Measurements from ENCODE around the gene LITAF.
"Not testable (repeated sequence)": the region's sequence is repeated elsewhere in the genome, so short reads cannot be mapped to it uniquely, and the experiment has no call there.

Gene LITAF

GRCh38 chr16:11521055-11521454, 65.7 kb downstream of the LITAF start:
- DNase-seq: no peak

GRCh38 chr16:11520442-11520841, 66.3 kb downstream of the LITAF start:
- no peak overlapping the region for H3K4me3 ChIP-seq (ENCODE audit: low read depth, low read length)
- no peak for TF ChIP-seq CTCF (IDR thresholded peaks at IDR 0.05; ENCODE audit: low read depth, low read length, missing control alignments)
- H3K36me3 ChIP-seq (replicated peaks): no peaks in the 10 kb centered on the region
- no peak overlapping the region for H3K27ac ChIP-seq
- H3K27me3 ChIP-seq (replicated peaks): no peaks in the 10 kb centered on the region
- in situ Hi-C loops (cut with HindIII; ENCODE audit: low pct_ligation_motif_present, low sequenced_read_pairs): no loop called here
- DNase-seq: no peak

More at GRCh38 chr16:11521055-11521454, 65.7 kb downstream of the LITAF start:
- in situ Hi-C loops (cut with HindIII; ENCODE audit: low pct_ligation_motif_present, low sequenced_read_pairs): no loop called here
- Histone ChIP-seq H3K27ac (no peak overlapping the region), H3K36me3 (replicated peaks) (no peaks in the 10 kb centered on the region), H3K27me3 (replicated peaks) (no peaks in the 10 kb centered on the region), H3K4me3 (ENCODE audit: low read depth, low read length) (no peak overlapping the region)
- no peak for TF ChIP-seq CTCF (IDR thresholded peaks at IDR 0.05; ENCODE audit: low read depth, low read length, missing control alignments)

- DNase-seq: no peak
- H3K27me3 ChIP-seq (replicated peaks): no peaks in the 10 kb centered on the region
- H3K36me3 ChIP-seq (replicated peaks): no peaks in the 10 kb centered on the region
- in situ Hi-C loops (cut with HindIII; ENCODE audit: low pct_ligation_motif_present, low sequenced_read_pairs): no loop called here
- no peak overlapping the region for H3K27ac ChIP-seq
- no peak for TF ChIP-seq CTCF (IDR thresholded peaks at IDR 0.05; ENCODE audit: low read depth, low read length, missing control alignments)
- H3K4me3 ChIP-seq (ENCODE audit: low read depth, low read length): no peak overlapping the region
These were observed 68.8 kb downstream of the LITAF start for GRCh38 chr16:11517961-11518360.

GRCh38 chr16:11515540-11516430, 70.9 kb downstream of the LITAF start:
- no peak overlapping the region for H3K27ac ChIP-seq
- in situ Hi-C loops (cut with HindIII; ENCODE audit: low pct_ligation_motif_present, low sequenced_read_pairs): no loop called here
- no peaks in the 10 kb centered on the region for H3K36me3 ChIP-seq (replicated peaks)
- no peak for DNase-seq
- no peaks in the 10 kb centered on the region for H3K27me3 ChIP-seq (replicated peaks)
- TF ChIP-seq CTCF (IDR thresholded peaks at IDR 0.05; ENCODE audit: low read depth, low read length, missing control alignments): no peak
- no peak overlapping the region for H3K4me3 ChIP-seq (ENCODE audit: low read depth, low read length)

GRCh38 chr16:11514283-11514682, 72.4 kb downstream of the LITAF start:
- in situ Hi-C loops (cut with HindIII; ENCODE audit: low pct_ligation_motif_present, low sequenced_read_pairs): no loop called here
- Histone ChIP-seq H3K4me3 (ENCODE audit: low read depth, low read length) (no peak overlapping the region), H3K36me3 (replicated peaks) (no peaks in the 10 kb centered on the region), H3K27ac (no peak overlapping the region), H3K27me3 (replicated peaks) (no peaks in the 10 kb centered on the region)
- DNase-seq: no peak
- TF ChIP-seq CTCF (IDR thresholded peaks at IDR 0.05; ENCODE audit: low read depth, low read length, missing control alignments): no peak

GRCh38 chr16:11513366-11513765, 73.4 kb downstream of the LITAF start:
- H3K4me3 ChIP-seq (ENCODE audit: low read depth, low read length); H3K27me3 ChIP-seq (replicated peaks); H3K27ac ChIP-seq; DNase-seq; H3K36me3 ChIP-seq (replicated peaks); in situ Hi-C loops (cut with HindIII; ENCODE audit: low pct_ligation_motif_present, low sequenced_read_pairs): not testable (repeated sequence)

Measured in brain microvascular endothelial cell (primary cell).